ENCODE data around the gene CSGALNACT2. TPM values are rescaled to one million over a fixed set of nuclear protein-coding genes. Genes with fewer than 3 reads are reported as not detected.

Gene CSGALNACT2
- total RNA-seq, 4 donors from 2014 or later = 14.4 to 24.1 (median 20.0) TPM

DNA sequence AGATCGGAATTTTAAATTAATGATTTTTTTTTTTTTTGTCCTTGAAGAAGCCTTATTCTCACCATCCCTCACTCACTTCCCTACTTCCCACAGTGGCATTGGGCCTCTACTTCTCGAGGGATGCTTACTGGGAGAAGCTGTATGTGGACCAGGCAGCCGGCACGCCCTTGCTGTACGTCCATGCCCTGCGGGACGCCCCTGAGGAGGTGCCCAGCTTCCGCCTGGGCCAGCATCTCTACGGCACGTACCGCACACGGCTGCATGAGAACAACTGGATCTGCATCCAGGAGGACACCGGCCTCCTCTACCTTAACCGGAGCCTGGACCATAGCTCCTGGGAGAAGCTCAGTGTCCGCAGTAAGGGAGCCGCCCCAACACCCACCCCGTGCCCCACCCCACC, 37.9 kb upstream of the CSGALNACT2 start:
- Histone ChIP-seq H3K9me3 (no peaks in the 10 kb centered on the region), H3K27me3 (no peaks in the 10 kb centered on the region), H3K4me3 (replicated peaks in 1 of 3) (no peak overlapping the region), H3K27ac (no peak overlapping the region), H3K4me1 (peaks cover 7 to 10% of the 10 kb centered on the region in 2 donors), H3K36me3 (no peaks in the 10 kb centered on the region)
- intact Hi-C loops (cut with DNase I) = loop anchor here (10.0 kb wide), 1 partner anchor 346 kb away; no protein-coding TSS in a partner anchor
- DNase-seq = no peak
- WGBS, 2 donors = 88 to 91% methylated on average over 14 to 17 of the region's 17 CpGs
- TF ChIP-seq, protein P1, sequence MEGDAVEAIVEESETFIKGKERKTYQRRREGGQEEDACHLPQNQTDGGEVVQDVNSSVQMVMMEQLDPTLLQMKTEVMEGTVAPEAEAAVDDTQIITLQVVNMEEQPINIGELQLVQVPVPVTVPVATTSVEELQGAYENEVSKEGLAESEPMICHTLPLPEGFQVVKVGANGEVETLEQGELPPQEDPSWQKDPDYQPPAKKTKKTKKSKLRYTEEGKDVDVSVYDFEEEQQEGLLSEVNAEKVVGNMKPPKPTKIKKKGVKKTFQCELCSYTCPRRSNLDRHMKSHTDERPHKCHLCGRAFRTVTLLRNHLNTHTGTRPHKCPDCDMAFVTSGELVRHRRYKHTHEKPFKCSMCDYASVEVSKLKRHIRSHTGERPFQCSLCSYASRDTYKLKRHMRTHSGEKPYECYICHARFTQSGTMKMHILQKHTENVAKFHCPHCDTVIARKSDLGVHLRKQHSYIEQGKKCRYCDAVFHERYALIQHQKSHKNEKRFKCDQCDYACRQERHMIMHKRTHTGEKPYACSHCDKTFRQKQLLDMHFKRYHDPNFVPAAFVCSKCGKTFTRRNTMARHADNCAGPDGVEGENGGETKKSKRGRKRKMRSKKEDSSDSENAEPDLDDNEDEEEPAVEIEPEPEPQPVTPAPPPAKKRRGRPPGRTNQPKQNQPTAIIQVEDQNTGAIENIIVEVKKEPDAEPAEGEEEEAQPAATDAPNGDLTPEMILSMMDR (IDR thresholded peaks at IDR 0.05) = no peak
- no peak for TF ChIP-seq POLR2A (IDR thresholded peaks at IDR 0.05)

DNA sequence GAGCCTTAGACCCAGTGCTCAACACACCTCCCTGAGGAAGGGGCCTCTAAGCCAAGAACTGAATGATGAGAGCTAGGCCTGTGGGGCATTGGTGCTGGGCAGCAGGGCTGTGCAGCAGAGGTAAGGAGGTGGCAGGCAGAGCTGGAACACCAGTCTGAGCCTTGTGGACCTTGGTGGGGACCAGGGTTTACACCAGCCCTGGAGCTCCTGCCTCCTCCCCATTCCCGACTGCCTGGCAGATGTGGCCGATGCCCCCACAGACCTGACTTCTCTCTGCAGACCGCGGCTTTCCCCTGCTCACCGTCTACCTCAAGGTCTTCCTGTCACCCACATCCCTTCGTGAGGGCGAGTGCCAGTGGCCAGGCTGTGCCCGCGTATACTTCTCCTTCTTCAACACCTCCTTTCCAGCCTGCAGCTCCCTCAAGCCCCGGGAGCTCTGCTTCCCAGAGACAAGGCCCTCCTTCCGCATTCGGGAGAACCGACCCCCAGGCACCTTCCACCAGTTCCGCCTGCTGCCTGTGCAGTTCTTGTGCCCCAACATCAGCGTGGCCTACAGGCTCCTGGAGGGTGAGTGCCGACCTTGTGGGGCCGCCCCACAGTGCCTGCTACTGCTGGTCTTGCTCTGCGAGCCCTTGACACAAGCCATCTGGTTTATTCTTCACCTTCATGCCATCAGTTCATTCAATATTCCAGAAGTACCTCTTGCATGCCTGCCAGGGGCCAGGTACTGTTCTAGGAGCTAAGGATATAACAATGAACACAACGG, 36.0 kb upstream of the CSGALNACT2 start:
- intact Hi-C loops (cut with DNase I) = loop anchor here (10.0 kb wide), 1 partner anchor 347 kb away; no protein-coding TSS in a partner anchor
- H3K27ac ChIP-seq = no peak overlapping the region

DNA sequence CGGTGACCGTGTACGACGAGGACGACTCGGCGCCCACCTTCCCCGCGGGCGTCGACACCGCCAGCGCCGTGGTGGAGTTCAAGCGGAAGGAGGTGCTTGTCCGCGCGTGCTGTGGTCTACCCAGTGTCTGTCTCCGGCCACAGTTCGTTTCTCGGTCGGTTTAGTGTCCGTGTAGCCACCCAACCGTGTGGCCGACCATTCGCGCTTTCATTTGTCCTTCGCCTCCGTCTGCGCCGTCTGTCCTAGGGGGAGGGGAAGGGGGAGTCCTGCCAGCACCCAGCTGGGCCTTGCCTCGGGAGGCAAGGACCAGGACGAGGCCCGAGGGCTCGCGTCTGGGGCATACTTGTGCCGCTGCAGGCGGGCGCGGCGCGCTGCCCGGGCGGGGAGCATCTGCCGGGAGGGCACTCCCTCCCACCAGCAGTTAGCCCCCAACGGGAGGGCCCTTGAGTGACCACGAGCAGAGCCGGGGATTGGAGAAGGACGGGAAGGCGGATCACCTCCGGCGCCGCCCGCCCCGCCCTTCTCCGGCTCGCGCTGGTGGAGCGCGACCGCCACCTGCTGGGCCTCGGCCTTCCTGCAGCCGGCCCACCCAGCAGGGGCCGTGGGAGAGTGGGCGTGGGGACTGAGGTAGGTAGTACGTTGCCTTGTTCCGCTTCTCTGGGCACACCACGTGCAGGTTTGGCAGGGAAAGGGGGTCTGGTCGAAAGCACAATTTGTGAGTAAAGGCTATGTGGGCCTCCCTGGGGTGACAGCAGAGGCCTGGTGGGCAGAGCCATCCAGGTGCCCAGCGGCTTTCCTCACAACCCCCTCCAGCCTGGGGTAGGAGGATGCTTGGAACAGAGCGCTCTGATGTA, 32.9 kb upstream of the CSGALNACT2 start:
- Histone ChIP-seq H3K27me3 (no peaks in the 10 kb centered on the region), H3K4me3 (replicated peaks in 1 of 3) (peak overlapping the region in 2 of 3 donors; percentile 20 to 46), H3K9me3 (no peaks in the 10 kb centered on the region), H3K4me1 (peaks cover 10% of the 10 kb centered on the region in 2 donors), H3K27ac (no peak overlapping the region), H3K36me3 (no peaks in the 10 kb centered on the region)
- peak; percentile 66 to 68 for DNase-seq
- TF ChIP-seq, protein P1 (IDR thresholded peaks at IDR 0.05) = peak; percentile 87 to 100 (median 96)
- peak in 1 of 2 donors; percentile 21 for TF ChIP-seq POLR2A (IDR thresholded peaks at IDR 0.05)
- 3 to 20% methylated on average over 2 to 43 of the region's 71 CpGs for WGBS, 2 donors
- intact Hi-C loops (cut with DNase I) = loop anchor here (2.0 to 10.0 kb wide), 2 partner anchors 239 to 351 kb away; no protein-coding TSS in a partner anchor

More for the DNA sequence above, 36.0 kb upstream of the CSGALNACT2 start:
- Histone ChIP-seq H3K4me1 (peaks cover 10% of the 10 kb centered on the region in 2 donors), H3K9me3 (no peaks in the 10 kb centered on the region), H3K4me3 (replicated peaks in 1 of 3) (no peak overlapping the region), H3K36me3 (no peaks in the 10 kb centered on the region), H3K27me3 (no peaks in the 10 kb centered on the region)
- WGBS, 2 donors = 82 to 87% methylated on average over 19 of the region's 19 CpGs
- no peak for DNase-seq
- TF ChIP-seq POLR2A (IDR thresholded peaks at IDR 0.05) = no peak
- TF ChIP-seq, protein P1 (IDR thresholded peaks at IDR 0.05) = no peak

DNA sequence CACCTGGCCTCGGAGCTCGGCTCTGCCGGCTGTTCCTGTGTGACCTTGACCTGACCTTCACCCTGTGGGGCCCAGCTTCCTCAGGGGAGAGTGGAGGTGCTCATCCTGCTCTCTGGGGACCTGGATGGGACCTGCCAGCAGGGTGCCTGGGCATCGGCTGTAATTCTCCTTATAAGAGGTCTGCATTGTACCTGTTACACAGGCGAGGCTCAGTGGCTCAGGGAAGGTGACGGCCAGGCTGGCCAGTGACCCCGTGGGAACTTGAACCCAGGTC, 32.4 kb upstream of the CSGALNACT2 start:
- no peaks in the 10 kb centered on the region for H3K27me3 ChIP-seq
- no peak for DNase-seq
- no peak overlapping the region for H3K27ac ChIP-seq
- intact Hi-C loops (cut with DNase I) = loop anchor here (2.0 to 10.0 kb wide), 2 partner anchors 239 to 351 kb away; no protein-coding TSS in a partner anchor
- H3K9me3 ChIP-seq = no peaks in the 10 kb centered on the region
- peaks cover 10% of the 10 kb centered on the region in 2 donors for H3K4me1 ChIP-seq
- no peak for TF ChIP-seq POLR2A (IDR thresholded peaks at IDR 0.05)
- TF ChIP-seq, protein P1 (IDR thresholded peaks at IDR 0.05) = no peak
- WGBS, 2 donors = 50 to 79% methylated on average over 1 to 4 of the region's 7 CpGs
- no peak overlapping the region for H3K4me3 ChIP-seq (replicated peaks in 1 of 3)
- no peaks in the 10 kb centered on the region for H3K36me3 ChIP-seq

All from thyroid gland (tissue), 4 donors.